NOMO-1 treated with dmso at 0.1 percent for 144 hours (cell line): ENCODE measurements around the gene ATG9B.

ENCODE experiments used
- DNase-seq: peaks from one replicate; lab custom pipeline; 2025; ENCODE audit not compliant: unreplicated experiment; lab: John Stamatoyannopoulos, UW

The ATG9B gene

DNA sequence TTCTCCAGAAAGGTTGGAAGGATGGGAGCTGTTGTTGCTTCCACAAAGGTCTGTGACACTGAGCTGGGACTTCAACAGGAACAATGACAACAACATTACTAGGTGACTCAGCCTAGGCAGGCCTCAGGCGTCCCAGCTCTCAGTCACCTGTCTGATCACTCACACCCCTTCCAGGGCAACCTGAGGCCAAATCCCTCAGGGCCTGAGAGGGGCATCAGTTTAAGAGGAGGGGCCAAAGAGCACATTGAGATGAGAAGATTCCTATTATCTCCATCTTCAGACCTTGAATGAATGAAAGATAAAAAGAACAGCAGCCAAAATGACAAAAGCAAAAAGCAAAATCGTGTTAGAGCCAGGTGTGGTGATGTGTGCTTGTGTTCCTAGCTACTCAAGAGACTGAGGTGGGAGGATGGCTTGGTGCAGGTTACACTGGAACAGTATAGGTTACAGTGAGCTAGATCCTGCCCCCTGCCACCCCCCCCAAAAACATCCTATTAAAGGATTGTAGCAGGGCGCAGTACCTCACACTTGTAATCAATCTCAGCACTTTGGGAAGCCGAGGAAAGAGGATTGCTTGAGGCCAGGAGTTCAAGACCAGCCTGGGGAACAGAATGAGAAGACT, at the start of gene ATG9B:
Gene ATG9B, minus strand, starts transcription at position 60 of the 622 bp plus-strand sequence. CDS start 71 bp downstream, outside the sequence.
- DNase-seq, result no peak

GRCh38 chr7:151073990-151074389, 49.7 kb upstream of the ATG9B start:
- no peak for DNase-seq

- no peak for DNase-seq
These were observed 47.0 kb upstream of the ATG9B start for GRCh38 chr7:151071032-151071866.

DNA sequence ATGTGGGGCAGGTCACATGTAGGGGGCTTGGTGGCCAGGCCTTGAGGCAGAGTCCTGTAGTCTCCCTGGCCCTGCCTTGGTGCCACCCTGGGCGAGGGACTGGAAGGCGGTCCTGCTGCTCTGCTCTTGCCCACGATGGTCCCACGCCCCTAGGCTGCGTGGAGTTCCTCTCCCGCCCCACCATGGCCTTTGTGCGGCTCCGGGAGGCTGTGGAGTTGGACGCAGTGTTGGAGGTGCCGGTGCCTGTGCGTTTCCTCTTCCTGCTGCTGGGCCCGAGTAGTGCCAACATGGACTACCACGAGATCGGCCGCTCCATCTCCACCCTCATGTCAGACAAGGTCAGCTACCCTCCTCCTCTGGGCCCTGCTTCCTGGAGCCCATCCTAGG, 46.3 kb upstream of the ATG9B start:
- DNase-seq, result no peak

GRCh38 chr7:151069841-151070573, 45.7 kb upstream of the ATG9B start:
- DNase-seq, result no peak

DNA sequence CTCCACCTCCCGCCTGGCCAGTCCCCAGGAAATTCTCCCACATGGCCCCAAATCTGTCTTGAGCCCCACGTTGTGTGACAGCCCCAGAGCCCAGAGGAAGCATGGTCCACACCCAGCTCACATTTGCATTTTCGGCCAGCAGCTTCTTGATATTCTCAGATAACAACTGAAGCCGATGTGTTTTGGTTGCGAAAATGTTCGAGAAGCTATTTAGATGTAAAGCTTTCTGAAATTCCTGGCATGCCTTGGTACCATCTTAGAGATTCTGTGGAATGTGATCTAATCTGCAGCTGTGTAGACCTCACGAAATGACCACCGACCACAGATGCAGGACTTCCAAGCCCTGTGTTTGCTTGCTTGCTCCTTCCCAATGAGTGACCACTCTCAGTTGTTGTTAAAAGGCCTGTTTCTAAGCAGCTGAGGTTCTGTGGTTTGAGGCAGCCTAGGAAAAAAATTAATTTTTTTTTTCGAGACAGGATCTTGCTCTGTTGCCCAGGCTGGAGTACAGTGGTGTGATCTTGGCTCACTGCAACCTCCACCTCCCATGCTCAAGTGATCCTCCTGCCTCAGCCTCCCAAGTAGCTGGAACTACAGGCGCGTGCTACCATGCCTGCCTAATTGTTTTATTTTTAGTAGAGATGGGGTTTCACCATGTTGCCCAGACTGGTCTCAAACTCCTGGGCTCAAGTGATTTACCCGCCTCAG, 43.9 kb upstream of the ATG9B start:
- DNase-seq, result no peak

- no peak for DNase-seq
These were observed 42.1 kb upstream of the ATG9B start for GRCh38 chr7:151066273-151066974.

DNA sequence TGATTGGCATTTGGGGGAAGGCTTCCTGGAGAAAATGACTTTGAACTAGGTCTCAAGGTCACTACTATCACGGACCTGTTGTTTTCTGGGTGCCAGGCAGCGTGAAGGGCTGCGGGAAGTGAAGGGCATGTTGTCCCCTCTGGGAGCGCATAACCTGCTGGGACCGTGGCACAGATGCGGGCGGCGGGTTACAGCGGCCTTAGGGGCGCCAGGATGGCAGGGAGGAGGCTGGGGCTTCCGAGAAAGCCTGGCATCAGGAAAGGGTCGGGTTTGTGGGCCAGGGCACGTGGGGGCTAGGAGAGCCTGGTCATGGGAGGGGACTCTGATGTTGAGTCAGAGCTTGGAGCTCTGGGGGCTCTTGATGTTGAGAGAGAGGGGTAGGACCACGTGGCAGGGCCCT, 41.2 kb upstream of the ATG9B start:
- no peak for DNase-seq

GRCh38 chr7:151064993-151065392, 40.7 kb upstream of the ATG9B start:
- DNase-seq, result no peak

- DNase-seq, result no peak
These were observed 40.2 kb upstream of the ATG9B start for GRCh38 chr7:151064454-151064853.

- no peak for DNase-seq
These were observed 38.9 kb upstream of the ATG9B start for GRCh38 chr7:151063212-151063561.

DNA sequence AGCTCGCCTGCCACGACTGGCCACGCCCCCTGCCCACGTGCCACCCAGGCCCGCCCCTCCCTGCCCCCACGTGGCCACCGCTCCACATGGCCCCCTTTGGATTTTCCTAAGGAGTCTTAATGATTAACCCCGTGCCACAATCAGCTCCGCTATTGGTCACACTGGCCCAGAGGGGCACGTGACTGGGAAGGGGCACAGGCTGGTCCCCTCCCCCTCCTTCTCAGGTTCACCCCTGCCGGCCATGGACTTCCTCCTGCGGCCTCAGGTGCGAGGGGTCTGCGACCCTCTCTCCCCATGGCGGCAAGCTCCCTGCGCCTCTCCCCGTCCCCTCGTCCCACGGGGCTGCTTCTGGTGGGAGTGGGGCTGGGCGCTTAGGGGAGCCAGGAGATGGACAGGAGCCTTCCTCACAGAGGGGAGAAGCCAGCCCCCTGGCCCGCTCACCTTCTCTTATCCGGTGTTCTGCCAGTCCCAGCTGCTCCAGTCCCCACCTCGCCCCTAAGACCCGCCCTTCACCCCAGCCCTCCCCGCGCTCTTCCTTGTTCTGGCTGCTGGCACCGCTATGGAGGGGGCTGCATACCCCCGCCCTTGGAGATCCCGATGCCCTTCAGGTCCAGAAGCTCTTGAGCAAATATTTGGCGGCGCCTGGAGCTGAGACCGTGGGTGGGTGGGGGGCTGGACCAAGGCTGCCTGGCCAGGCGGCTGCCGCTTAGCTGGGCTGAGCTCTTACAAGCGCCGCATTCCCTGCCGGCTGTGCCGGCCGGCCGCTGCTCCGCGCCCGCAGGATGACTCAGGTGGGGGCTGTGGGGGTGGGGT, 38.3 kb upstream of the ATG9B start:
- DNase-seq, result no peak

DNA sequence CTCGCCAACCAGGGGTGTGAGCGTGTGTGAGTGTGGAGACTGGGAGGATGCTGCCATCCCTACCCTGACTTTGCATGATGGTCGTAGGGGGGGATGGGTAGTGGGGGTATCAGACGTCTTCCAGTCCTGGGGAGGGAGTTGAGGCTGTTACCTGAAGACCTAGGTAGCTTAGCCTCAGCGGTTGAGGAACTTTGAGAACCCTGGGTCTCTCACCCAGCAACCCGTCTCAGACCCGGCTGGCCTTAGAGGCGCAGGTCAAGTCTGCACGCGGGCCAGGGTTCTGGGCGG, 37.8 kb upstream of the ATG9B start:
- no peak for DNase-seq

- no peak for DNase-seq
These were observed 37.2 kb upstream of the ATG9B start for GRCh38 chr7:151061213-151062110.

GRCh38 chr7:151060416-151061212, 36.3 kb upstream of the ATG9B start:
- DNase-seq, result no peak

GRCh38 chr7:151060113-151060415, 35.8 kb upstream of the ATG9B start:
- no peak for DNase-seq

GRCh38 chr7:151059367-151060112, 35.2 kb upstream of the ATG9B start, which contains the start of gene SLC4A2:
Gene SLC4A2 (plus strand): TSS chr7:151059589. CDS start chr7:151061988, 2,399 bp downstream.
- DNase-seq, result no peak
